Parathyroid adenoma (tissue), 2 donors: ENCODE measurements around the gene SET.

Source experiments
- H2AFZ ChIP-seq: fragments of 300-600 bp; sonication (generic); one replicate; pipeline ENCODE4 v1.7.0; 2017; ENCODE audit warnings: antibody characterized with exemption, mild to moderate bottlenecking
- H3K27ac ChIP-seq: fragments of 300-600 bp; sonication (generic); one replicate; pipeline ENCODE4 v1.7.0; 2017
- H3K27me3 ChIP-seq: fragments of 300-600 bp; sonication (generic); one replicate; pipeline ENCODE4 v1.7.0; 2017; ENCODE audit warnings: low read length; ENCODE audit not compliant: control insufficient read depth, insufficient read depth
- H3K36me3 ChIP-seq: fragments of 300-600 bp; sonication (generic); one replicate; pipeline ENCODE4 v1.7.0; 2017; ENCODE audit warnings: low read length; ENCODE audit not compliant: control insufficient read depth, insufficient read depth
- H3K4me1 ChIP-seq: fragments of 300-600 bp; sonication (generic); one replicate; pipeline ENCODE4 v1.7.0; 2017; ENCODE audit warnings: control low read depth
- H3K4me2 ChIP-seq: fragments of 300-600 bp; sonication (generic); one replicate; pipeline ENCODE4 v1.7.0; 2017; ENCODE audit warnings: low read length
- H3K4me3 ChIP-seq: fragments of 300-600 bp; sonication (generic); one replicate; pipeline ENCODE4 v1.7.0; 2017; ENCODE audit warnings: low read depth, low read length
- H3K79me2 ChIP-seq: fragments of 300-600 bp; sonication (generic); one replicate; pipeline ENCODE4 v1.7.0; 2017; ENCODE audit warnings: control low read depth
- H3K9ac ChIP-seq: fragments of 300-600 bp; sonication (generic); one replicate; pipeline ENCODE4 v1.7.0; 2017; ENCODE audit warnings: mild to moderate bottlenecking
- H3K9me3 ChIP-seq: fragments of 300-600 bp; sonication (generic); one replicate; pipeline ENCODE4 v1.7.0; 2017; ENCODE audit warnings: low read length; ENCODE audit not compliant: control insufficient read depth
- TF ChIP-seq, protein P1 (sequence below): fragments of 300-600 bp; sonication (generic); IDR thresholded peaks from one replicate; pipeline ENCODE4 v1.7.0; 2017; ENCODE audit warnings: antibody characterized with exemption, mild to moderate bottlenecking
- donor health status: primary hyperparathyroidism.

SET gene

DNA sequence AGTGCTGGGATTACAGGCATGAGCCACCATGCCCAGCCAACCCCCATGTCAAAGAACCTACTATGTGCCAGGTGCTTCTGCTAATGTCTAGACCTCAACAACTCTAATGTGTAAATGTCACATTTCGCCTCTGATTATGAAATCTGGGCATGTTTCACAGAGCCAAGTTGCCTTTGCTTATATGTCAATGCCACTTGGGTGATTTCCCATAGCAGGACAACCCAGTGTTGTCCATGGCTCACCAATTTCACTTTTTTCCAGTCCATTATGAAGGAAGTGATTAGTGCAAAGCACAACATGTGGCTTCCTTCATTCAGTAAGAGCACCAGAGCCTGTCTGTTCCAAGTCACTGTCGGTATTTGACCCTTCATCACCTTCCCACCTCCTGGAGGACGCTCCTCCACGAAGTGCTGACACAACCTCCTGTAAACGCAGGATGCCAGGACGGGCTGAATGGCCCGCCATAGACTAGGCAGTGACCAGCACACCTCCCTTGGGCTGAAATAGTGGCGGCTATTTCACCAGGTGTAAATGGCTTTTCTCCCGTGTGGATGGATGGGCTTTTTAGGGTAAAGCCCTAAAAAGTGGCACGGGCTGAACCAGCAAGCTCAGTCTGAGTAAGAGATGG, 12.3 kb downstream of the SET start:
- no peak overlapping the region for H2AFZ ChIP-seq
- TF ChIP-seq, protein P1, sequence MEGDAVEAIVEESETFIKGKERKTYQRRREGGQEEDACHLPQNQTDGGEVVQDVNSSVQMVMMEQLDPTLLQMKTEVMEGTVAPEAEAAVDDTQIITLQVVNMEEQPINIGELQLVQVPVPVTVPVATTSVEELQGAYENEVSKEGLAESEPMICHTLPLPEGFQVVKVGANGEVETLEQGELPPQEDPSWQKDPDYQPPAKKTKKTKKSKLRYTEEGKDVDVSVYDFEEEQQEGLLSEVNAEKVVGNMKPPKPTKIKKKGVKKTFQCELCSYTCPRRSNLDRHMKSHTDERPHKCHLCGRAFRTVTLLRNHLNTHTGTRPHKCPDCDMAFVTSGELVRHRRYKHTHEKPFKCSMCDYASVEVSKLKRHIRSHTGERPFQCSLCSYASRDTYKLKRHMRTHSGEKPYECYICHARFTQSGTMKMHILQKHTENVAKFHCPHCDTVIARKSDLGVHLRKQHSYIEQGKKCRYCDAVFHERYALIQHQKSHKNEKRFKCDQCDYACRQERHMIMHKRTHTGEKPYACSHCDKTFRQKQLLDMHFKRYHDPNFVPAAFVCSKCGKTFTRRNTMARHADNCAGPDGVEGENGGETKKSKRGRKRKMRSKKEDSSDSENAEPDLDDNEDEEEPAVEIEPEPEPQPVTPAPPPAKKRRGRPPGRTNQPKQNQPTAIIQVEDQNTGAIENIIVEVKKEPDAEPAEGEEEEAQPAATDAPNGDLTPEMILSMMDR = no peak
- no peak overlapping the region for H3K27ac ChIP-seq

DNA sequence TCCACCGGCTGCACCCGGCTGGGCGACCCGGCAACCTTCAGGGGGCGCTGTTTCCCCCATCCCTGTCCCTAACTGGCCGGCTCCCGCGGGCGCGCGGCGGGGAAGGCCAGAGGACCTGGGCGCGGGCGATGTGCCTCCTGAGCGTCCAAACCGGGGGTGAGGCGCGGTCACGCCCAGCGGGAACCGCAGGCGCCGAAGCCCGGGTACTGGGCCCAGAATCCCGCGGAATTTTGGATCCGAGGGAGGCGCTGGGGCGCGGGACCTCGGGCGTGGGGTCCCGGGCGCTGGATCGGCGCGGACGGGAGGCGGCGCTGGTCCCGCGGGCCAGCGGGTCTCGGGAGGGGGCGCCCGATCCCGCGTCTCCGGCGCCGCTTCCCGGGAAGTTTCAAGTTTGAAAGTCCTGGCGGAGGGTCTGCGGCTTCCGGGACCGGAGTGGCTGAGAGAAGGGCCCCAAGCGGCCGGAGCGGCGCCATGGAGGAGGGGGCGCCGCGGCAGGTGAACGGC, 13.5 kb downstream of the SET start, which contains the start of gene PKN3:
PKN3 (plus strand) TSS at position 59 of the 504 bp plus-strand sequence; CDS start at position 472, 413 bp downstream.
- Histone ChIP-seq H3K79me2 (no peaks in the 10 kb centered on the region), H3K36me3 (no peaks in the 10 kb centered on the region), H3K27ac (peak within 1 kb of the TSS; percentile 57), H3K4me1 (no peaks in the 10 kb centered on the region), H3K27me3 (no peaks in the 10 kb centered on the region), H3K9me3 (no peaks in the 10 kb centered on the region), H3K4me2 (peak within 1 kb of the TSS; percentile 91), H3K9ac (no peak within 1 kb of the TSS), H3K4me3 (peak within 1 kb of the TSS; percentile 68), H2AFZ (peak within 1 kb of the TSS; percentile 89)
- TF ChIP-seq, protein P1 = peak; percentile 69

More for the DNA sequence above, 12.3 kb downstream of the SET start:
- H3K4me2 ChIP-seq = no peak overlapping the region
- no peak overlapping the region for H3K9ac ChIP-seq
- no peaks in the 10 kb centered on the region for H3K4me1 ChIP-seq
- no peaks in the 10 kb centered on the region for H3K27me3 ChIP-seq
- H3K4me3 ChIP-seq = no peak overlapping the region
- no peaks in the 10 kb centered on the region for H3K36me3 ChIP-seq
- no peaks in the 10 kb centered on the region for H3K79me2 ChIP-seq
- H3K9me3 ChIP-seq = no peaks in the 10 kb centered on the region

DNA sequence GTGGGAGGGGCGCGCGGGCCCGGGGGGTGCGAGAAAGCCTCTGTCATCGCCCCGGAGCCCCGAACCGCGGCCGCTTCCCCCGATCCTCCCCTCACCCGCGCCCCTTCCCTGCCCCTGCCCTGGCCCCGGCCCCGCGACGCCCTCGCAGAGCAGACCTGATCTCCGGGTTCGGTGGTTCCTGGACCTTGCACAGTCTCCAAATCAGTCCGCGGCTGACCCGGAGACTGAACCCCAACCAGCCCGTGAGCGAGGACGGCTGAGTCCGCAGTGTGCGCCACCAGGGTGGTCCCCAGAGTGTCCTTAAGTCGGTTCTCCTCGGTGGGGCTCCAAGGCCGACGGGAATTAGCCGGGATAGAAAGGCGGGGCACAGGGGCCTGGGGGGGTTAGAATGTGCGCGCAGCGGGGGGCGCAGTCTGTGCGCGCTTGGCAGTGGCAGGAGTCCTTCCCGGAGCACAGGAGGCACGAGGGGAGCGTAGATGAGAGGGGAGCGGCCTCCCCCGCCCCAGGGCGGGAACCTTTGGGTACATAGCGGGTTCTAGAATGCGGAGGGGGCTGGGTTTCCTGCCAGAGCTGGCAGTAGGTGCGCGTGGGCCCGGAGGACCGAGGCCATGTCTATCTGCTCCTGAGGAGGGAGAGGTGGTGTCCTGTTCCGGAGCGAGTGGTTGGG, 14.1 kb downstream of the SET start:
- Histone ChIP-seq H3K4me2 (peak overlapping the region; percentile 91), H3K27ac (peak overlapping the region; percentile 57), H3K36me3 (no peaks in the 10 kb centered on the region), H3K79me2 (no peaks in the 10 kb centered on the region), H3K9me3 (no peaks in the 10 kb centered on the region), H3K9ac (no peak overlapping the region), H3K27me3 (no peaks in the 10 kb centered on the region), H2AFZ (peak overlapping the region; percentile 89), H3K4me1 (no peaks in the 10 kb centered on the region), H3K4me3 (peak overlapping the region; percentile 68)
- TF ChIP-seq, protein P1 = no peak

DNA sequence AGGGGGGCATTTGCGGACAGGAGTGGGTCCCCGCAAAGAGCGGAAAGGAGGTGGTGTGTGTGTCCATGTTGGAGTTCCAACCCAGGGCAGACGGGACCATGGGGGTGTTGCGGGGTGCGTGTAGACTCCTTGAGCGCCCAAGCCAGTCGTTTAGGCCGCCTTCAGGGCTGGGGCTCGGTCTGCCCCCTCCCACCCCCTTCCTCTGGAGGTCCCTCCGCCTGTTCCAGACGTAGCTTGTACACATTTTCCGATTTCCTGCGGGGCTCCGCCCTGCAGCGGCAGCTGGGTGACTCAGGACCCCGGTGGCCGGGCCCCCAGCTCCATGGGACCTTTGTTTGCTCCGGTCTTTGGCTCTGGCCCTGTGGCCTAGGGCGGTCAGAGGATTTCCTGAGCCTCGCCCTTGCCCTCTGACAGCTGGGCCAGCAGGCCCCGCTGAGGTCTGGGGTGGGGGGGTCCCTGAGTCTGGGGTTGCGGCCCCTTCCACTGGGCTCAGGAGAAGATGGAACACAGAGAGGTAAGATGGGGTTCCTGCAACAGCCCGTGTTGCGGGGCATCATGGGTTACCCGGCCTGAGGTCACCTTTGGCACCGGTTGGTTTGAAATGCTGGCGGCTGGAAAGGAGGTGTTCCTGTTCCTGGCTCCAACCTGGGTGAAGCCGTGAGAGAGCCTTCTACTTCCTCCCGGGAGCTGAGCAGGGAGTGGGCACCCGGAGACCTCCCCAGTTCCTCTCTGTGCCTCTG, 14.8 kb downstream of the SET start:
- H3K4me3 ChIP-seq = peak overlapping the region; percentile 68
- TF ChIP-seq, protein P1 = no peak
- H3K9me3 ChIP-seq = no peaks in the 10 kb centered on the region

More for the DNA sequence above, 14.8 kb downstream of the SET start:
- no peaks in the 10 kb centered on the region for H3K36me3 ChIP-seq
- H2AFZ ChIP-seq = peak overlapping the region; percentile 89
- H3K27me3 ChIP-seq = no peaks in the 10 kb centered on the region
- H3K27ac ChIP-seq = peak overlapping the region; percentile 57
- no peaks in the 10 kb centered on the region for H3K4me1 ChIP-seq
- H3K9ac ChIP-seq = no peak overlapping the region
- H3K4me2 ChIP-seq = peak overlapping the region; percentile 91
- H3K79me2 ChIP-seq = no peaks in the 10 kb centered on the region
